ENCODE data around the gene SARDH.

SARDH gene

DNA sequence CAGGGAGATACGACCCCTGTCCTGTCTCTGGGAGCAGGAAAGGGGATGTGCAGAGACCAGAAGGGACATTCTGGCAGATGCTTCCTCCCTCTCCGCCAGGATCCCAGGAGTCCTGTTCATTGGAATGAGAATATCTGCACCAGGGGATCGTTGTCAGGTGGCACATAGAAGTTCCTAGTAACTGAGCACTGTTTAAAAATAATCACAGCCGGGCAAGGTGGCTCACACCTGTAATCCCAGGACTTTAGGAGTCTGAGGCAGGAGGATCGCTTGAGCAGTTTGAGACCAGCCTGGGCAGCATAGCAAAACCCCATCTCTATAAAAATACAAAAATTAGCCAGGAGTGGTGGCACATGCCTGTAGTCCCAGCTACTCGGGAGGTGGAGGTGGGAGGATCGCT lies 12.3 kb downstream of the SARDH start:
- no peaks in the 10 kb centered on the region for H4K20me1 ChIP-seq (ENCODE audit: insufficient read depth)
- H3K27me3 ChIP-seq (ENCODE audit: insufficient read depth, low read depth) = peaks cover 72% of the 10 kb centered on the region

DNA sequence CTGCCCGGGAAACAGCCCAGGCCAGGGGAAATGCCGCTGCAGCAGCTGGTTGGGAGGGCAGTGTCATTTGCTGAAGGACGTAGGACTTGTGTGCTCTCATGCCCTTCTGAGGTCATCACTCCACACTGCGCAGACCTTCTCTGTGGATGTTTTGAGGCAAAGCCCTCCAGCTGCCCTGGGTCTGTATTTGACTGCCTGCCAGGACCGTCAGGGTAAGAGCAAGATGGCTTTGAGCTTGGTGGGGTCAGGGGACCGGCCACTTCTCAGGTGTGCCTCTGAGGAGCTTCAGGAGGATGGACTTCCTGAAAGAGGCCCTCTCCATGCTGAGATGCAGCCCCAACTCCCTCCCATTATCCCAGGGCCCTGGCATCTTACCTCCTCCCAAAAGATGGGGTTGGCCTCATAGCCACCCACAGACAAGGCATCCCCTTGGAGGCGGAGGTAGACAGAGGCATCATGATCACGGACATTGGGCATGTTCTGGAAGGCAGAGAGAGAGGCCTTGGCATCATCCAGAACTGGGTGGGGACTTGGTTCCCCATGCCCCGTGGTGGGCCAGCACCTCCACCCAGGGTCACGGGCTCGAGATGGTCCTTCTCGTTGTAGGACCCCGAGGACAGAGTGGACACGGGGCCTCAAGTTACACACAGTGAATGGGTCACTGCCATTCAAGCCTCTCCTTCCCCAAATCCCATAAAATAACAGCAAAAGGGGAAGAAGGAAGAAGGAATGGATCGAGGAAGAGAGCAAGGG lies 19.4 kb downstream of the SARDH start:
- TF ChIP-seq, protein P1, sequence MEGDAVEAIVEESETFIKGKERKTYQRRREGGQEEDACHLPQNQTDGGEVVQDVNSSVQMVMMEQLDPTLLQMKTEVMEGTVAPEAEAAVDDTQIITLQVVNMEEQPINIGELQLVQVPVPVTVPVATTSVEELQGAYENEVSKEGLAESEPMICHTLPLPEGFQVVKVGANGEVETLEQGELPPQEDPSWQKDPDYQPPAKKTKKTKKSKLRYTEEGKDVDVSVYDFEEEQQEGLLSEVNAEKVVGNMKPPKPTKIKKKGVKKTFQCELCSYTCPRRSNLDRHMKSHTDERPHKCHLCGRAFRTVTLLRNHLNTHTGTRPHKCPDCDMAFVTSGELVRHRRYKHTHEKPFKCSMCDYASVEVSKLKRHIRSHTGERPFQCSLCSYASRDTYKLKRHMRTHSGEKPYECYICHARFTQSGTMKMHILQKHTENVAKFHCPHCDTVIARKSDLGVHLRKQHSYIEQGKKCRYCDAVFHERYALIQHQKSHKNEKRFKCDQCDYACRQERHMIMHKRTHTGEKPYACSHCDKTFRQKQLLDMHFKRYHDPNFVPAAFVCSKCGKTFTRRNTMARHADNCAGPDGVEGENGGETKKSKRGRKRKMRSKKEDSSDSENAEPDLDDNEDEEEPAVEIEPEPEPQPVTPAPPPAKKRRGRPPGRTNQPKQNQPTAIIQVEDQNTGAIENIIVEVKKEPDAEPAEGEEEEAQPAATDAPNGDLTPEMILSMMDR (conservative IDR thresholded peaks at IDR 0.05; ENCODE audit: low read depth, low read length) = no peak
- Histone ChIP-seq H3K36me3 (ENCODE audit: insufficient read depth) (no peaks in the 10 kb centered on the region), H3K27me3 (ENCODE audit: insufficient read depth, low read depth) (peaks cover 73% of the 10 kb centered on the region), H3K4me1 (ENCODE audit: low read depth, poor library complexity, severe bottlenecking) (no peaks in the 10 kb centered on the region), H3K9ac (no peak overlapping the region), H3K4me2 (no peak overlapping the region), H3K27ac (no peak overlapping the region), H3K79me2 (ENCODE audit: insufficient read depth, low read depth) (no peaks in the 10 kb centered on the region), H4K20me1 (ENCODE audit: insufficient read depth) (no peaks in the 10 kb centered on the region), H2AFZ (ENCODE audit: low read depth) (no peak overlapping the region), H3K4me3 (IDR thresholded peaks at IDR 0.05; ENCODE audit: insufficient read depth, low read depth, low read length) (no peak overlapping the region)

More for the DNA sequence above, 12.3 kb downstream of the SARDH start:
- no peaks in the 10 kb centered on the region for H3K79me2 ChIP-seq (ENCODE audit: insufficient read depth, low read depth)
- TF ChIP-seq, protein P1 (conservative IDR thresholded peaks at IDR 0.05; ENCODE audit: low read depth, low read length) = no peak
- no peaks in the 10 kb centered on the region for H3K4me1 ChIP-seq (ENCODE audit: low read depth, poor library complexity, severe bottlenecking)
- no peak overlapping the region for H3K9ac ChIP-seq
- no peak overlapping the region for H3K4me2 ChIP-seq
- H3K4me3 ChIP-seq (IDR thresholded peaks at IDR 0.05; ENCODE audit: insufficient read depth, low read depth, low read length) = no peak overlapping the region
- H3K27ac ChIP-seq = no peak overlapping the region
- H3K36me3 ChIP-seq (ENCODE audit: insufficient read depth) = no peaks in the 10 kb centered on the region
- H2AFZ ChIP-seq (ENCODE audit: low read depth) = no peak overlapping the region

DNA sequence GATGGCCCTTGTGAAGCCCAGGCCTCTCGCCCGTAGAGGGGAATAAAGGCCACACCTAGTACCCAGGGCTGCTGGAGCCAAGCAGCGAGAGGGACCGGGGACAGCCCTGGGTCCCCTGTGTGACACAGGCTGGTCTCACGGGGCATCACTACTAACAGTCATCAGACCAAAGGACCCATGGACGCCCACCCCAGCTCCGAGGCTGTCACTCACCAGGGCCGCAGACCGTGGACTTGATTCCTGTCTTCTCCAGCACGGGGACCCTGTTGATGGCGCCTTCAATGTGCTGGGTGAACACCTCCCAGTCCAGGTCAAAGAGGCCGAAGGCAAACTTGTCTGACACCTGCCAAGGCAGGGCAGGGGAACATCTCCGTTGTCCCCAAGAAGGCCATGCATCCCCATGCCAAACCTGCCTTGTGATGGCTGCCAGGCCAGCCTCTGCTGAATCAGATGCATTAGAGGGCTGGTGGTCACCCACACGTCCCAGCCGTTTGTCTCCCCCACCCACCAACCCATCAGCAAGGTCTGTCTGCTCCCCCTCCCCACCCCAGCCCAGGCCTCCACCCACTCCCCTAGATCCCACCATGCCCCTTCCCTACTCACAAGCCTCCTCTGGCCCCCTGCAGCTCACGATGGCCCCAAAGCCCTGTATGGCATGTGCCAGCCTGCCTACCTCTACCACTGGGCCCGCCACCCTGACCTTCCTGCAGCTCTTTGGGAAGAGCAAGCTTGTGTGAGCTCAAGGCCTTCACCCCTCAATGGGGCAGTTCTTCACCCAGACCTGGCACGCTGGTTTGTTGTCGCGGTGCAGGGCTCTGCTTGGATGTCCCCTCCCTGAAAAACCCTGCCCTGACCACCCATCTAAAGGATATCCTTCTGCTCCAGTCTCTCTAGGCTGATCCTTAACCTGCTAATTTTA lies 20.8 kb downstream of the SARDH start:
- Histone ChIP-seq H3K9ac (no peak overlapping the region), H3K79me2 (ENCODE audit: insufficient read depth, low read depth) (no peaks in the 10 kb centered on the region), H3K4me1 (ENCODE audit: low read depth, poor library complexity, severe bottlenecking) (no peaks in the 10 kb centered on the region), H2AFZ (ENCODE audit: low read depth) (no peak overlapping the region), H4K20me1 (ENCODE audit: insufficient read depth) (no peaks in the 10 kb centered on the region), H3K36me3 (ENCODE audit: insufficient read depth) (no peaks in the 10 kb centered on the region), H3K4me2 (no peak overlapping the region), H3K27me3 (ENCODE audit: insufficient read depth, low read depth) (peaks cover 62% of the 10 kb centered on the region), H3K27ac (no peak overlapping the region), H3K4me3 (IDR thresholded peaks at IDR 0.05; ENCODE audit: insufficient read depth, low read depth, low read length) (no peak overlapping the region)
- TF ChIP-seq, protein P1 (conservative IDR thresholded peaks at IDR 0.05; ENCODE audit: low read depth, low read length) = no peak

DNA sequence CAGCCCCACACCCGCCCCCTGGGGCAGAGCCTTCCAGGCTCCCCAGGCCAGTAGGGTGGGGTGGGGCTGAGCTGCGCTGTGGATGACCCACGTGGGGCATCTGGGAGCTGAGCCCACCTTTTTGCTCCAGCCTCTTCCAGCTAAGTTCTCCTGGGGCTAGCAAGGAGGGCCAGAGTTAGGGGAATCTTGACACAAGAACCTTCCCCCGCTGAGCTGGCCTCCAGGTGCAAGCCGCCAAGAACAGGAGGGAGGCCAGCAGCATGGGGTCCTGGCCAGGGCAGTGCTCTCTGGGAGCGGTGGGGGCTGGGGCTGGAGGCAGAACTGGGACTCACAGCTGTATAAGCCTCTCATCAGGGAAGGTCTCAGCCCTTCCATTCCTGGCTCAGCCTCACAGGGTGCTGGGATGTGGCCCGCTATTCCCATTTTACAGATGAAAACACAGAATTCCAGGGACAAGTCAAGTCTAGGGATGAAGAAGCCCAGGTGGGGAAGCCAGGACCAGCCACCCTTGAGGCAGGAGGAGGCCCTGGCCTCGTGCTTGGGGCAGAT lies 21.5 kb downstream of the SARDH start:
- Histone ChIP-seq H3K79me2 (ENCODE audit: insufficient read depth, low read depth) (no peaks in the 10 kb centered on the region), H3K9ac (no peak overlapping the region), H3K4me3 (IDR thresholded peaks at IDR 0.05; ENCODE audit: insufficient read depth, low read depth, low read length) (no peak overlapping the region), H2AFZ (ENCODE audit: low read depth) (no peak overlapping the region), H3K27me3 (ENCODE audit: insufficient read depth, low read depth) (peaks cover 54% of the 10 kb centered on the region), H3K27ac (no peak overlapping the region), H4K20me1 (ENCODE audit: insufficient read depth) (no peaks in the 10 kb centered on the region), H3K4me2 (no peak overlapping the region), H3K4me1 (ENCODE audit: low read depth, poor library complexity, severe bottlenecking) (no peaks in the 10 kb centered on the region), H3K36me3 (ENCODE audit: insufficient read depth) (no peaks in the 10 kb centered on the region)
- TF ChIP-seq, protein P1 (conservative IDR thresholded peaks at IDR 0.05; ENCODE audit: low read depth, low read length) = no peak

Data from KMS-11 (cell line).